Placental epithelial cell (primary cell): ENCODE results near the gene KLF13. TPM values are rescaled to one million over a fixed set of nuclear protein-coding genes. Genes with fewer than 3 reads are reported as not detected.

Experiments used
- total RNA-seq: library from RNA; depleted of rRNA; stranded (reverse); fragments of >200 nt; gene quantifications from 2 replicates; pipeline ENCODE4 v1.2.3, GENCODE V29; 2012

The KLF13 gene
- total RNA-seq: 42.7 and 44.4 TPM in 2 replicates

GRCh38 chr15:31326156-31326874, at the start of gene KLF13:
Gene KLF13, plus strand, starts transcription at chr15:31326835. Its CDS starts 378 bp downstream, at chr15:31327213.

Other genes with a start within 250 kb of the KLF13 start
- gene TRPM1, start 225.1 kb upstream of the KLF13 start, total RNA-seq: not detected in 2 replicates